ENCODE measurements around the gene DCN. TPM values are rescaled to one million over a fixed set of nuclear protein-coding genes. Genes with fewer than 3 reads are reported as not detected.

DCN gene
- total RNA-seq, 6 experiments from 2014 or later = 82.7 to 235 (median 164) TPM

DNA sequence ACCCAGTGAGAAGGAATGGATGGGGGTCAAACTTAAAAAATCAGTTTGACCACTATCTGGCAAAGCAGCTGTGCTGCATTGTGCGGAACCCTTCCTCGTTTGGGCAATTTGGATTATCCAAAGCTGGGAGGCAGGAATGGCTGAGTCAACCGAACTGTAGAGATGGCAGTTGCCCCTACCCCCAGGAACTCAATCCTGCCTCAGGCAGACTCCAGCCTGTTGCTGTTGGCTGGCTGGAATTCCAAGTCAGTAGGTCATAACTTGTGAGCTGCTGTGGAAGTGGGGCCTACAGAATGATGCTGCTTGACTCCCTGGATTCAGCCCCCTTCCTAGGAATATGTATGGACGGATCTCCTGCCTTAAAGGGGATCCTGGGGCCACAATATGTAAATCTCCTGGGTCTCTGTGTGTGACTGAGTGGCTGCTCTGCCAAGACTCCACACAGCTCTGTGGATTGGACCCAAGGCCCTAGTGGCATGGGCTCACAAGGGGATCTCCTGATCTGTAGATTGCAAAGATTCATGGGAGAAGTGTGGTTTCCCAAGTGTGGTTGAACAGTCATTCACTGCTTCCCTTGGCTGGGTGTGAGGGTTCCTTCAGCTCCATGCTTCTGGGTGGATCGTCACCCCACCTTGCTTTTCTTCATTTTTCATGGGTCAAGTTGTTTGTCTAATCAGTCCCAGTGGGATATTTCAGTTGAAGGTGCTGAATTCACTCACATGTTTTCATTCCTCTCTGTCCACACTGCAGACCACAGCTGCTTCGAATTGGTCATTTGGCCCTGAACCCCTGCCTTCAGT, 90.5 kb downstream of the DCN start:
- intact Hi-C loops (cut with DNase I) = no loop called here
- DNase-seq (no peak), ATAC-seq (no peak)
- H3K27ac ChIP-seq = no peak overlapping the region
- WGBS (ENCODE audit: insufficient coverage, low coverage, low lambda C conversion rate, missing lambda C conversion rate) = 38% methylated on average over 3 of the region's 6 CpGs
- no peaks in the 10 kb centered on the region for H3K9me3 ChIP-seq
- no peak overlapping the region for H3K4me3 ChIP-seq
- H3K27me3 ChIP-seq = no peaks in the 10 kb centered on the region
- no peaks in the 10 kb centered on the region for H3K36me3 ChIP-seq
- TF ChIP-seq, protein P1, sequence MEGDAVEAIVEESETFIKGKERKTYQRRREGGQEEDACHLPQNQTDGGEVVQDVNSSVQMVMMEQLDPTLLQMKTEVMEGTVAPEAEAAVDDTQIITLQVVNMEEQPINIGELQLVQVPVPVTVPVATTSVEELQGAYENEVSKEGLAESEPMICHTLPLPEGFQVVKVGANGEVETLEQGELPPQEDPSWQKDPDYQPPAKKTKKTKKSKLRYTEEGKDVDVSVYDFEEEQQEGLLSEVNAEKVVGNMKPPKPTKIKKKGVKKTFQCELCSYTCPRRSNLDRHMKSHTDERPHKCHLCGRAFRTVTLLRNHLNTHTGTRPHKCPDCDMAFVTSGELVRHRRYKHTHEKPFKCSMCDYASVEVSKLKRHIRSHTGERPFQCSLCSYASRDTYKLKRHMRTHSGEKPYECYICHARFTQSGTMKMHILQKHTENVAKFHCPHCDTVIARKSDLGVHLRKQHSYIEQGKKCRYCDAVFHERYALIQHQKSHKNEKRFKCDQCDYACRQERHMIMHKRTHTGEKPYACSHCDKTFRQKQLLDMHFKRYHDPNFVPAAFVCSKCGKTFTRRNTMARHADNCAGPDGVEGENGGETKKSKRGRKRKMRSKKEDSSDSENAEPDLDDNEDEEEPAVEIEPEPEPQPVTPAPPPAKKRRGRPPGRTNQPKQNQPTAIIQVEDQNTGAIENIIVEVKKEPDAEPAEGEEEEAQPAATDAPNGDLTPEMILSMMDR (IDR thresholded peaks at IDR 0.05) = no peak
- TF ChIP-seq POLR2A (IDR thresholded peaks at IDR 0.05) = no peak
- peaks cover 0 to 2% (median 0%) of the 10 kb centered on the region in 4 donors for H3K4me1 ChIP-seq

Small RNA genes lying within 50 kb of the gene (small RNA-seq; reads per million reads assigned to genes)
- 0 to 0.10 reads per million in 2 experiments for gene AC007115.1

Other genes with a start within 250 kb of the DCN start
- not detected for gene CCER1, start 227.6 kb downstream of the DCN start, total RNA-seq
- not detected for gene EPYC, start 177.8 kb downstream of the DCN start, total RNA-seq
- not detected for gene KERA, start 124.8 kb downstream of the DCN start, total RNA-seq
- gene LUM, start 71.3 kb downstream of the DCN start, total RNA-seq = 10 to 100 TPM in 3 of 6 experiments, 1 to 10 TPM in 3; 5.1 to 51.2 (median 10.1) TPM

All from right lobe of liver (tissue), 6 donors.